SH-SY5Y (cell line): ENCODE data around the gene CTXND2.

ENCODE experiments used
- GATA2 ChIP-seq: IDR thresholded peaks from 2 replicates; pipeline ENCODE4 v1.6.1; 2011; ENCODE audit warnings: mild to moderate bottlenecking, low read depth, low read length
- GATA3 ChIP-seq: IDR thresholded peaks from 2 replicates; pipeline ENCODE4 v1.6.1; 2011; ENCODE audit warnings: low read depth, mild to moderate bottlenecking, low read length, moderate library complexity

DNA sequence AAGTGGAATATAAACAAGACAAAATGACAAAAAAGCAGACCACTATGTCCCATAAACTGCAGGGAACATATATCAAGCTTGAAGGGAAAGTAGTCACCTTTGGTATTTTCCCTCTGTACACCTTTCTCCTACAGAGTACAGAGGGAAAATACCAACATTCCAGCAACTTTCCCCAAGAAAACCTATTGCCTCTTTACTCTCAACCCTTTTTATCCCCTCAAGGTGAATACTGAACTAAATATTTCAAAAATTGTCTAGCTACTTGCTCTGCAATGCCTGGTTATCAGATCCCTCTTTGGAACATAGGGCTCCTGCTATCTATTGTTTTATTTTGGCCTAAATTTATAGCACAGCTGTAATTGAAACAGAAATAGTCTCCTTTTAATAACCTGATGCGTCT is 15.8 kb downstream of the CTXND2 start:
- TF ChIP-seq GATA2 = no peak
- TF ChIP-seq GATA3 = no peak
